Cardiac muscle cell (in vitro differentiated cells and primary cell): Measurements from ENCODE around the gene C16orf78. TPM values are rescaled to one million over a fixed set of nuclear protein-coding genes. Genes with fewer than 3 reads are reported as not detected.

Source experiments
- DNase-seq, 2 donors: peaks; one replicate each; pipeline versions ENCODE4 v3.0.0 to v3.0.0-alpha.2; 2010 to 2017; ENCODE audit warnings: low read depth in 1 of 2, low spot score in 1 of 2
- H3K27ac ChIP-seq: fragments of 200-600 bp; sonication (generic); 2 replicates; pipeline ENCODE4 v1.5.1; 2016
- H3K27me3 ChIP-seq: fragments of 200-600 bp; sonication (generic); 2 replicates; pipeline ENCODE4 v1.6.0; 2016; ENCODE audit warnings: control low read depth
- H3K36me3 ChIP-seq: fragments of 200-600 bp; sonication (generic); 2 replicates; pipeline ENCODE4 v1.5.1; 2016; ENCODE audit warnings: control low read depth
- H3K4me1 ChIP-seq: fragments of 200-600 bp; sonication (generic); 2 replicates; pipeline ENCODE4 v1.8.1; 2017; ENCODE audit warnings: low read depth, mild to moderate bottlenecking, mixed run types
- H3K4me3 ChIP-seq: fragments of 200-600 bp; sonication (generic); 2 replicates; pipeline ENCODE4 v1.5.1; 2016; ENCODE audit warnings: mild to moderate bottlenecking
- H3K9me3 ChIP-seq: fragments of 200-600 bp; sonication (generic); 2 replicates; pipeline ENCODE4 v1.5.1; 2017; ENCODE audit warnings: low read depth, mild to moderate bottlenecking, control low read depth
- polyA plus RNA-seq: library from polyadenylated mRNA; unstranded; fragments of >200 nt; fragmentation: Nextera tagmentation; extraction: Ambion mirVana; gene quantifications from 2 replicates; pipeline ENCODE4 v1.2.1, GENCODE V29; 2016
- total RNA-seq: library from RNA; depleted of rRNA; stranded (reverse); fragments of >200 nt; gene quantifications from 2 replicates; pipeline ENCODE4 v1.2.3, GENCODE V29; 2016
- TF ChIP-seq, protein P1 (sequence below): IDR thresholded peaks from 2 replicates; pipeline ENCODE4 v1.5.1; 2012; ENCODE audit warnings: low read depth, mild to moderate bottlenecking, low read length

Gene C16orf78
- total and polyA plus RNA-seq, 2 experiments from 2014 or later = not detected

DNA sequence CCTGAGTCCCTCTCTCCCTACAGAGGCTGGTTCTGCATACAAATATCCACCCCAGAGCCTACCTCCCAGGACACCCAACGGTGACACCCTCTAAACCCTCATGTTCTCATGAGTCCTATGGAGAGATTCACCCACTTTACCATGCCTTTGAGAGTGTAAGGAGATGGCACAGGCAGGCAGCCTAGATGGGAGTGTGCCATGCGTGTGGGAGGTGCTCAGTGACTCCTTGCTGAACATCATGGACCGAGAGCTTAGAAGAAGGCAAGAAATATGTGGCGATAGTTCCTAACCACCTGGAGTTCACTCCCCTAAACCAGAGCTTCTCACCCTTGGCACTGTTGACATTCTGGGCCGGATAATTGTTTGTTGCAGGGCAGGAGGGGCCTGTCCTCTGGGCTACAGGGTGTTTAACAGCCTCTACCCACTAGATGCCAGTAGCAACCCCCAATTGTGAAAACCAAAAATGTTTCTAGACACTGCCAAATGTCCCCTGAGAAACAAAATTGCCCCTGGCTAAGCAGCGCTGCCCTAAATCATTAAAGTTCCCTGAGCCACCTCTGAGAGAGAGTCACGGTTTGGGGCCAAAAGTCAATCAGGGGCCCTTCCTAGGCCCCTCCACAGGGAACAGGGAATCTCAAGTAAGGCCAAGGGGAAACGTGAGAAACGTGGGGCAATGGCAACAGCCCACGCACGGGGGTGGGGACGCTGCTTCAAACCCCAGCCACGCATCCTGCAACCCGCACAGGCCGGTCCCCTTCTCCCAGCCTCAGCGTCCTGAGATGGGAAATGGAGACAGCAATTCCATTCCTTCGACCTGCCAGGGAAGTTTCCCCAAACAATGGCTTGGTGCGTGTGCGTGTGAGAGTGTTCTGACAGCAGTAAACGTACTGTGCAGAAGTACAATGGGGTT is 66.8 kb downstream of the C16orf78 start:
- Histone ChIP-seq H3K36me3 (no peaks in the 10 kb centered on the region), H3K9me3 (no peaks in the 10 kb centered on the region), H3K27ac (no peak overlapping the region), H3K27me3 (peaks cover 3% of the 10 kb centered on the region), H3K4me3 (no peak overlapping the region), H3K4me1 (peaks cover 5% of the 10 kb centered on the region)
- DNase-seq = no peak
- TF ChIP-seq, protein P1, sequence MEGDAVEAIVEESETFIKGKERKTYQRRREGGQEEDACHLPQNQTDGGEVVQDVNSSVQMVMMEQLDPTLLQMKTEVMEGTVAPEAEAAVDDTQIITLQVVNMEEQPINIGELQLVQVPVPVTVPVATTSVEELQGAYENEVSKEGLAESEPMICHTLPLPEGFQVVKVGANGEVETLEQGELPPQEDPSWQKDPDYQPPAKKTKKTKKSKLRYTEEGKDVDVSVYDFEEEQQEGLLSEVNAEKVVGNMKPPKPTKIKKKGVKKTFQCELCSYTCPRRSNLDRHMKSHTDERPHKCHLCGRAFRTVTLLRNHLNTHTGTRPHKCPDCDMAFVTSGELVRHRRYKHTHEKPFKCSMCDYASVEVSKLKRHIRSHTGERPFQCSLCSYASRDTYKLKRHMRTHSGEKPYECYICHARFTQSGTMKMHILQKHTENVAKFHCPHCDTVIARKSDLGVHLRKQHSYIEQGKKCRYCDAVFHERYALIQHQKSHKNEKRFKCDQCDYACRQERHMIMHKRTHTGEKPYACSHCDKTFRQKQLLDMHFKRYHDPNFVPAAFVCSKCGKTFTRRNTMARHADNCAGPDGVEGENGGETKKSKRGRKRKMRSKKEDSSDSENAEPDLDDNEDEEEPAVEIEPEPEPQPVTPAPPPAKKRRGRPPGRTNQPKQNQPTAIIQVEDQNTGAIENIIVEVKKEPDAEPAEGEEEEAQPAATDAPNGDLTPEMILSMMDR = no peak

DNA sequence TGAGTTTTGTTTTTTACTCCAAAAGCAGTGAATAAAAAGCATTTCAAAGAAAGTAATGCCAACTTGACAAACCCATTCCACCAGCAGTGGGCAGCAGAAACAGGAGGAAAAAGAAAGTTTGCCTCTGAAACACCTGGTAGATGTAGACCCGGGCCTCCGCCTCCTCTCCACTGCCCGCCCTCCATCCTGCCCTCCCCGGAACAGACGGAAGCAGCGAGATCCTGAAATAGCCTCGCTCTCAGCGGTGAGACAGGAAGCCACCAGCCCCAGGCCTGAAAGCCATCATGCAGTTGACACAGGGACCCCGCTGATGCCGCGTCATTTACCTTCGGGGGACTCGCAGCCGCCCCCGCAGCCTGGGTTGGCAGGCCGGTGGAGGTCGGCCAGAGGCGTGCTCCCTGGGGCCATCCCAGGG is 67.8 kb downstream of the C16orf78 start:
- no peak overlapping the region for H3K4me3 ChIP-seq
- DNase-seq = peak; percentile 3 to 52
- TF ChIP-seq, protein P1 = peak; percentile 21
- no peaks in the 10 kb centered on the region for H3K36me3 ChIP-seq
- peaks cover 5% of the 10 kb centered on the region for H3K4me1 ChIP-seq
- H3K27ac ChIP-seq = no peak overlapping the region
- H3K27me3 ChIP-seq = no peaks in the 10 kb centered on the region
- H3K9me3 ChIP-seq = no peaks in the 10 kb centered on the region

DNA sequence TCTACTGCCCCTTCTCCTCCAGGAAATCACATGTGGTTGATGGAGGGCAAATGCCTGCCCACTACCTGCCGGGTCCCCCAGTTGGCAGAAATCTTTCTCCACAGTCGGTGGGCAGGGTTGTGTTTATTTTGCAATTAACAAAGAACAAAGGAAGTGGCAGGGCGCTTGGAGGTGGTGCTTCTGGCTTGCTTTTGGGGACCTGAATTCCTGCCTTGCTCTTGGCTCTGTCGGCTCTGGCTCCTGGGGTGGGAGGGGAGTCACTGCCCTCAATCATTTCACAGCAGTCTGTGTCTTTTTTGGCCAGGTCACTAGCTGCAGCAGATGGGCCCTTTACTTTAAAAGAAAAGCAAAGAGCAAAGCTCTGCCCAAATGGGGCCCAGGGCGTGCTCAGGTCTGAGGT is 69.2 kb downstream of the C16orf78 start:
- TF ChIP-seq, protein P1 = no peak

DNA sequence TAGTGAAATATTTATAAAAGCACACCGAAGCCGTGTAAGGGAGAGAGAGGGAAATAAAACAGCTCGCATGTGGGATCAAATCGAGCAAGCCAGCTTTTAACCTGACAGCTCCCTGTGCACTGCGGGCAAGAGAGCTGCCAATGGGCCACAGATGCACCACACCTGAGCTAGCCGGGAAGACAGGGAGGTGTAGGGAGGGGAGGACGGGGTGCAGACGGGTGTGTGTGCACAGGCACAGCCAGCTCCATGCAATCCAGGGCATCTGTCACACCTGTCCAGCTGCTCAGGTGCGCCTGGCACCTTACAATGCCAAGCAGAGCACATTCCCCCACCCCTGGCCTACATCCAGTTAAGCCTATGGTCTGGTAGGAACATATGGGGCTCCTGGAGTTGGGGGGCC is 70.0 kb downstream of the C16orf78 start:
- no peak overlapping the region for H3K4me3 ChIP-seq
- no peak overlapping the region for H3K27ac ChIP-seq
- no peaks in the 10 kb centered on the region for H3K36me3 ChIP-seq
- no peaks in the 10 kb centered on the region for H3K9me3 ChIP-seq
- no peak for DNase-seq
- peaks cover 5% of the 10 kb centered on the region for H3K4me1 ChIP-seq
- TF ChIP-seq, protein P1 = no peak
- no peaks in the 10 kb centered on the region for H3K27me3 ChIP-seq

More for the DNA sequence above, 69.2 kb downstream of the C16orf78 start:
- DNase-seq = no peak
- H3K36me3 ChIP-seq = no peaks in the 10 kb centered on the region
- no peak overlapping the region for H3K27ac ChIP-seq
- H3K4me3 ChIP-seq = no peak overlapping the region
- H3K4me1 ChIP-seq = peaks cover 5% of the 10 kb centered on the region
- no peaks in the 10 kb centered on the region for H3K27me3 ChIP-seq
- no peaks in the 10 kb centered on the region for H3K9me3 ChIP-seq

DNA sequence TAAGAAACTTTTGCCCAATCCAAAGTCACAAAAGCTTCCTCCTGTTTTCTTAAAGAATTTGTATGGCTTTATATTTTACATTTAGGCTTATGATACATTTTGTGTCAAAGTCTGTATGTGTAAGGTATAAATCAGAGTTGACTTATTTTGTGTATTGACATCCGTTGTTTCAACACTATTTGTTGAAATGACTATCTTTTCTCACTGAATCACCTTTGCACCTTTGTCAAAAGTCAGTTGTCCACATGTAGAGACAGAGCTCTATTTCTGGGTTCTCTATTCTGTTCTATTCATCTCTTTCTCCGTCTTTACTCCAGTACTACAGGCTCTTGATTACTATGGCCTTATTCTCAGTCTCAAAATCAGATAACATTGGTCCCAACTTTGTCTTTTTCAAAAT is 73.2 kb downstream of the C16orf78 start:
- DNase-seq = no peak
- H3K4me1 ChIP-seq = no peaks in the 10 kb centered on the region
- H3K9me3 ChIP-seq = no peaks in the 10 kb centered on the region
- no peak overlapping the region for H3K27ac ChIP-seq
- H3K36me3 ChIP-seq = no peaks in the 10 kb centered on the region
- no peak overlapping the region for H3K4me3 ChIP-seq
- TF ChIP-seq, protein P1 = no peak
- H3K27me3 ChIP-seq = no peaks in the 10 kb centered on the region

Other genes starting within 250 kb of the C16orf78 start
- 0.85 and 1.2 TPM in 2 replicates for gene CBLN1, start 92.0 kb upstream of the C16orf78 start, total RNA-seq
- gene CBLN1, start 92.0 kb upstream of the C16orf78 start, polyA plus RNA-seq = 0.42 and 0.81 TPM in 2 replicates